Activated CD8-positive, alpha-beta memory T cell treated with anti-CD3 and anti-CD28 coated beads, Interleukin-2, amount 50 U/mL, for 1 hour (primary cell): Measurements from ENCODE around the gene CRISPLD2.
"Not testable (repeated sequence)": the region's sequence is repeated elsewhere in the genome, so short reads cannot be mapped to it uniquely, and the experiment has no call there.

Experiments
- DNase-seq: peaks from one replicate; pipeline ENCODE4 v3.0.0-alpha.2; 2020; ENCODE audit errors: extremely low read depth

Gene CRISPLD2

GRCh38 chr16:84859681-84860080, 39.9 kb downstream of the CRISPLD2 start:
- DNase-seq, result no peak

- DNase-seq, result no peak
These were observed 40.6 kb downstream of the CRISPLD2 start for GRCh38 chr16:84860383-84860782.

GRCh38 chr16:84861671-84862070, 41.9 kb downstream of the CRISPLD2 start:
- no peak for DNase-seq

GRCh38 chr16:84862804-84863480, 43.2 kb downstream of the CRISPLD2 start:
- no peak for DNase-seq

GRCh38 chr16:84863481-84863814, 43.7 kb downstream of the CRISPLD2 start:
- DNase-seq, result no peak

- DNase-seq, result no peak
These were observed 44.7 kb downstream of the CRISPLD2 start for GRCh38 chr16:84864326-84864955.

- no peak for DNase-seq
These were observed 47.9 kb downstream of the CRISPLD2 start for GRCh38 chr16:84867696-84868095.

GRCh38 chr16:84868328-84868727, 48.5 kb downstream of the CRISPLD2 start:
- DNase-seq, result no peak

GRCh38 chr16:84868829-84869472, 49.2 kb downstream of the CRISPLD2 start:
- DNase-seq, result no peak

- DNase-seq, result no peak
These were observed 49.7 kb downstream of the CRISPLD2 start for GRCh38 chr16:84869473-84869845.

- not testable (repeated sequence) for DNase-seq
These were observed 53.2 kb downstream of the CRISPLD2 start for GRCh38 chr16:84872971-84873370.

GRCh38 chr16:84874004-84874435, 54.2 kb downstream of the CRISPLD2 start:
- no peak for DNase-seq

GRCh38 chr16:84874553-84874952, 54.8 kb downstream of the CRISPLD2 start:
- DNase-seq, result no peak

- DNase-seq, result no peak
These were observed 55.2 kb downstream of the CRISPLD2 start for GRCh38 chr16:84874983-84875382.

- DNase-seq, result no peak
These were observed 56.1 kb downstream of the CRISPLD2 start for GRCh38 chr16:84875846-84876245.

GRCh38 chr16:84876873-84877606, 57.3 kb downstream of the CRISPLD2 start:
- no peak for DNase-seq

GRCh38 chr16:84878770-84879169, 59.0 kb downstream of the CRISPLD2 start:
- no peak for DNase-seq

- no peak for DNase-seq
These were observed 60.0 kb downstream of the CRISPLD2 start for GRCh38 chr16:84879569-84880487.

GRCh38 chr16:84881702-84882521, 62.1 kb downstream of the CRISPLD2 start:
- no peak for DNase-seq

GRCh38 chr16:84883301-84883700, 63.5 kb downstream of the CRISPLD2 start:
- DNase-seq, result no peak

- no peak for DNase-seq
These were observed 64.4 kb downstream of the CRISPLD2 start for GRCh38 chr16:84884246-84884595.
